Astrocyte (in vitro differentiated cells and primary cell): ENCODE measurements around the gene ADAMTS16. TPM values are rescaled to one million over a fixed set of nuclear protein-coding genes. Genes with fewer than 3 reads are reported as not detected.

Experiments used
- DNase-seq: peaks from one replicate; pipeline ENCODE4 v3.0.0-alpha.2; 2010; ENCODE audit warnings: low read depth
- FAIRE-seq: peaks from 2 replicates; lab custom pipeline; 2011; peaks lifted over from hg19 to GRCh38; lab: Jason Lieb, UNC
- H2AFZ ChIP-seq: 2 replicates; pipeline ENCODE4 v1.6.0; 2012; ENCODE audit warnings: low read depth, low read length, inconsistent platforms
- H3K27ac ChIP-seq: 2 replicates; pipeline ENCODE4 v1.5.1; 2011; ENCODE audit warnings: low read depth, low read length, inconsistent platforms
- H3K27me3 ChIP-seq: 2 replicates; pipeline ENCODE4 v1.6.0; 2011; ENCODE audit warnings: low read length, inconsistent platforms; ENCODE audit not compliant: insufficient read depth
- H3K36me3 ChIP-seq: 2 replicates; pipeline ENCODE4 v1.5.1; 2011; ENCODE audit warnings: low read length, inconsistent platforms; ENCODE audit not compliant: insufficient read depth
- H3K4me1 ChIP-seq: 2 replicates; pipeline ENCODE4 v1.5.1; 2011; ENCODE audit warnings: low read length, inconsistent platforms; ENCODE audit not compliant: insufficient read depth
- H3K4me2 ChIP-seq: 2 replicates; pipeline ENCODE4 v1.6.0; 2012; ENCODE audit warnings: low read length, inconsistent platforms
- H3K4me3 ChIP-seq: 2 replicates; pipeline ENCODE4 v1.5.1; 2011; ENCODE audit warnings: low read depth, mild to moderate bottlenecking, low read length, inconsistent platforms; ENCODE audit not compliant: insufficient read depth
- H3K79me2 ChIP-seq: 2 replicates; pipeline ENCODE4 v1.6.0; 2012; ENCODE audit warnings: mild to moderate bottlenecking, low read length, inconsistent platforms; ENCODE audit not compliant: insufficient read depth
- H3K9ac ChIP-seq: 2 replicates; pipeline ENCODE4 v1.6.0; 2012; ENCODE audit warnings: mild to moderate bottlenecking, low read length, inconsistent platforms
- H3K9me3 ChIP-seq: 2 replicates; pipeline ENCODE4 v1.5.1; 2012; ENCODE audit warnings: low read depth, mild to moderate bottlenecking, low read length, inconsistent platforms; ENCODE audit not compliant: insufficient read depth
- H4K20me1 ChIP-seq: 2 replicates; pipeline ENCODE4 v1.6.0; 2012; ENCODE audit warnings: low read length, inconsistent platforms; ENCODE audit not compliant: insufficient read depth
- H3K27ac Mint-ChIP-seq: one replicate; pipeline ENCODE4 v1.8.0; 2021; ENCODE audit warnings: mild to moderate bottlenecking, mixed read lengths; ENCODE audit not compliant: unreplicated experiment
- H3K27me3 Mint-ChIP-seq: one replicate; pipeline ENCODE4 v1.8.0; 2021; ENCODE audit warnings: low read depth, mixed read lengths; ENCODE audit not compliant: unreplicated experiment
- H3K36me3 Mint-ChIP-seq: one replicate; pipeline ENCODE4 v1.8.0; 2021; ENCODE audit warnings: low read depth, mixed read lengths; ENCODE audit not compliant: unreplicated experiment
- H3K4me1 Mint-ChIP-seq: one replicate; pipeline ENCODE4 v1.8.0; 2021; ENCODE audit warnings: low read depth, mixed read lengths; ENCODE audit not compliant: unreplicated experiment
- H3K4me3 Mint-ChIP-seq: one replicate; pipeline ENCODE4 v1.8.0; 2021; ENCODE audit warnings: mild to moderate bottlenecking, moderate library complexity, mixed read lengths; ENCODE audit not compliant: unreplicated experiment
- H3K9me3 Mint-ChIP-seq: one replicate; pipeline ENCODE4 v1.8.0; 2021; ENCODE audit warnings: mild to moderate bottlenecking, mixed read lengths; ENCODE audit not compliant: unreplicated experiment
- CTCF ChIP-seq: IDR thresholded peaks from 2 replicates; pipeline ENCODE4 v1.5.1; 2011; ENCODE audit warnings: low read depth, mild to moderate bottlenecking, inconsistent platforms, low read length, moderate library complexity; ENCODE audit not compliant: insufficient read depth
- EZH2 ChIP-seq: IDR thresholded peaks from 2 replicates; pipeline ENCODE4 v1.6.1; 2012; ENCODE audit warnings: mild to moderate bottlenecking, low read length, inconsistent platforms; ENCODE audit not compliant: insufficient read depth
- total RNA-seq: library from RNA; stranded (reverse); gene quantifications from 2 replicates; pipeline ENCODE4 v1.2.1, GENCODE V29; 2021

The ADAMTS16 gene
- total RNA-seq, 1 donor from 2014 or later, result 5.7 TPM

DNA sequence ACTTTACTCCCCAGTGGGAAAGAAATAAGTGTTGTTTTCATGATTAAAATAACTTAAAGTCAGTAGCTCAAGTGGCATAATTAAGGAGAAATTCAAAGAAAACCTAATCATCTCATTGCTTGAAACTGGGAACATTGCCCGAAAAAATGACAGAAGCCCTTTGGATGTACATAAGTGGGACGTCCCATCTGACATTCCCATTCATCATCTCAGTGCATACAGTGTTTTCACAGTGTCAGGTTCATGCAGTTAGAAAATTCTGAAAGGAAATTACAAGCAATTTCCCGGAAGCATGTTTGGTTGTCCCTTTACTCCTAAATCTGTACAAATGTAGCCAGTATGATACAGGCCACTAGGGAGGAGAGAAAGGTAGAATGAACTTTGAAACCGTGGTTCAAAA, 95.6 kb downstream of the ADAMTS16 start:
- Histone ChIP-seq H2AFZ (no peak overlapping the region), H3K27me3 (no peaks in the 10 kb centered on the region), H3K79me2 (no peaks in the 10 kb centered on the region), H4K20me1 (no peaks in the 10 kb centered on the region), H3K4me1 (no peaks in the 10 kb centered on the region), H3K4me2 (no peak overlapping the region), H3K9me3 (no peaks in the 10 kb centered on the region), H3K27ac (no peak overlapping the region), H3K36me3 (peaks cover 3% of the 10 kb centered on the region), H3K4me3 (no peak overlapping the region), H3K9ac (no peak overlapping the region)
- H3K4me3 Mint-ChIP-seq, result no peak overlapping the region
- H3K36me3 Mint-ChIP-seq, result peaks cover 17% of the 10 kb centered on the region
- H3K4me1 Mint-ChIP-seq, result peaks cover 3% of the 10 kb centered on the region
- no peak overlapping the region for H3K27ac Mint-ChIP-seq
- TF ChIP-seq EZH2 (no peak), CTCF (no peak)
- DNase-seq (peak; percentile 6), FAIRE-seq (no peak)
- peaks cover 2% of the 10 kb centered on the region for H3K9me3 Mint-ChIP-seq
- no peaks in the 10 kb centered on the region for H3K27me3 Mint-ChIP-seq

DNA sequence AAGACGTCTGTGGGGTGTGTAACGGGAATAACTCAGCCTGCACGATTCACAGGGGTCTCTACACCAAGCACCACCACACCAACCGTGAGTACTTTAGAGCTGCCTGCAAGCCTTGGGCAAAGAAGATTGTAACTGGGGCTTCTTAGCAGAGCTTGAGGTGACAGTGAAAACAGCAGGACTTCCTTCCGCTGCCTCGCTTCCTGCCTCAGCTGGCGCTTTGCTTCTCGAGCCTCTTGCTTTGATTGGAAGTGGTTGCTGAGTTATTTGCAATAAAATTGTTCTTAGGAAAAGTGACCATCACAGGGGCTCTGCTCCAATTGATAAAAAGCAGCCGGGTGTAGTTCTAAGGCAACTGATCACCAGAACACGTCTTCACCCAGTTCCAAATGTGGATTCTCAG, 99.1 kb downstream of the ADAMTS16 start:
- H3K79me2 ChIP-seq, result no peaks in the 10 kb centered on the region
- H3K36me3 Mint-ChIP-seq, result peaks cover 33% of the 10 kb centered on the region
- no peak overlapping the region for H3K4me3 ChIP-seq
- no peaks in the 10 kb centered on the region for H3K4me1 Mint-ChIP-seq
- H3K36me3 ChIP-seq, result peaks cover 8% of the 10 kb centered on the region
- no peaks in the 10 kb centered on the region for H3K27me3 ChIP-seq
- no peaks in the 10 kb centered on the region for H4K20me1 ChIP-seq
- H3K4me3 Mint-ChIP-seq, result no peak overlapping the region
- H3K27me3 Mint-ChIP-seq, result no peaks in the 10 kb centered on the region
- H3K27ac ChIP-seq, result no peak overlapping the region
- no peak overlapping the region for H3K27ac Mint-ChIP-seq
- H3K9me3 Mint-ChIP-seq, result peaks cover 5% of the 10 kb centered on the region
- FAIRE-seq (no peak), DNase-seq (no peak)
- no peaks in the 10 kb centered on the region for H3K4me1 ChIP-seq
- H3K9me3 ChIP-seq, result no peaks in the 10 kb centered on the region
- H3K4me2 ChIP-seq, result no peak overlapping the region
- H3K9ac ChIP-seq, result no peak overlapping the region
- no peak for TF ChIP-seq EZH2
- no peak for TF ChIP-seq CTCF
- no peak overlapping the region for H2AFZ ChIP-seq

- H3K79me2 ChIP-seq, result no peaks in the 10 kb centered on the region
- no peak overlapping the region for H3K4me3 ChIP-seq
- peaks cover 8% of the 10 kb centered on the region for H3K9me3 Mint-ChIP-seq
- H3K9ac ChIP-seq, result no peak overlapping the region
- FAIRE-seq (no peak), DNase-seq (no peak)
- TF ChIP-seq CTCF (no peak), EZH2 (no peak)
- H4K20me1 ChIP-seq, result no peaks in the 10 kb centered on the region
- H3K27me3 ChIP-seq, result no peaks in the 10 kb centered on the region
- H3K4me2 ChIP-seq, result no peak overlapping the region
- no peak overlapping the region for H3K4me3 Mint-ChIP-seq
- H3K27ac ChIP-seq, result no peak overlapping the region
- no peaks in the 10 kb centered on the region for H3K9me3 ChIP-seq
- H3K36me3 Mint-ChIP-seq, result peaks cover 33% of the 10 kb centered on the region
- H3K27ac Mint-ChIP-seq, result no peak overlapping the region
- H3K4me1 ChIP-seq, result no peaks in the 10 kb centered on the region
- H3K4me1 Mint-ChIP-seq, result no peaks in the 10 kb centered on the region
- H3K27me3 Mint-ChIP-seq, result peaks cover 2% of the 10 kb centered on the region
- H2AFZ ChIP-seq, result no peak overlapping the region
- peaks cover 12% of the 10 kb centered on the region for H3K36me3 ChIP-seq
These were observed 100.1 kb downstream of the ADAMTS16 start for GRCh38 chr5:5240234-5240633.
